K562 (cell line): Measurements from ENCODE around the gene TRIM65. TPM values are rescaled to one million over a fixed set of nuclear protein-coding genes. Genes with fewer than 3 reads are reported as not detected.

Experiments used
- BMI1 ChIP-seq: fragments of 150-350 bp; IDR thresholded peaks from 2 replicates; pipeline ENCODE4 v1.6.1; 2014; ENCODE audit warnings: low read length
- CBFA2T2 ChIP-seq: fragments of 450-650 bp; conservative IDR thresholded peaks from 2 replicates; pipeline ENCODE4 v1.6.1; 2017; ENCODE audit warnings: mild to moderate bottlenecking
- CHCHD3 ChIP-seq: fragments of 250-450 bp; sonication (Bioruptor Pico); IDR thresholded peaks from 2 replicates; pipeline ENCODE4 v2.1.2; 2022; ENCODE audit warnings: mild to moderate bottlenecking
- DEAF1 ChIP-seq: fragments of 450-650 bp; formaldehyde crosslinking; IDR thresholded peaks from 2 replicates; pipeline ENCODE4 v1.4.0; 2020; ENCODE audit warnings: mild to moderate bottlenecking, moderate library complexity
- DNMT1 ChIP-seq: fragments of 450-650 bp; IDR thresholded peaks from 2 replicates; pipeline ENCODE4 v1.6.1; 2016; ENCODE audit warnings: antibody characterized with exemption, mild to moderate bottlenecking
- E2F4 ChIP-seq: sonication (generic); formaldehyde crosslinking; IDR thresholded peaks from 2 replicates; pipeline ENCODE4 v1.8.0; 2022; ENCODE audit warnings: mild to moderate bottlenecking, low read depth, missing genetic modification reagents
- EHMT2 ChIP-seq: fragments of 450-650 bp; IDR thresholded peaks from 2 replicates; pipeline ENCODE4 v1.6.1; 2018; ENCODE audit warnings: antibody characterized with exemption
- FOXP4 ChIP-seq: sonication (generic); formaldehyde crosslinking; IDR thresholded peaks from 2 replicates; pipeline ENCODE4 v1.8.0; 2022; ENCODE audit warnings: mild to moderate bottlenecking, missing genetic modification reagents, borderline replicate concordance
- HDAC6 ChIP-seq: IDR thresholded peaks from 2 replicates; pipeline ENCODE4 v1.6.1; 2012; ENCODE audit warnings: low read depth, mild to moderate bottlenecking, control low read depth, inconsistent platforms, low read length, moderate library complexity
- NKRF ChIP-seq: fragments of 450-650 bp; IDR thresholded peaks from 2 replicates; pipeline ENCODE4 v1.6.1; 2016; ENCODE audit warnings: borderline replicate concordance
- NONO ChIP-seq, 2 experiments: fragments of 200-400 bp in 1 of 2; fragments of 450-650 bp in 1 of 2; formaldehyde crosslinking in 1 of 2; IDR thresholded peaks; 2 replicates each; pipeline ENCODE4 v1.6.1; 2017; ENCODE audit warnings: low read depth in 2 of 2, mild to moderate bottlenecking in 2 of 2, moderate library complexity in 2 of 2, low read length in 1 of 2
- PCBP2 ChIP-seq: fragments of 200-400 bp; formaldehyde crosslinking; IDR thresholded peaks from 2 replicates; pipeline ENCODE4 v1.6.1; 2018; ENCODE audit warnings: low read length, low read depth, mild to moderate bottlenecking, moderate library complexity; ENCODE audit not compliant: poor library complexity, severe bottlenecking
- PHF8 ChIP-seq: fragments of 200-600 bp; sonication (generic); IDR thresholded peaks from 2 replicates; pipeline ENCODE4 v1.6.1; 2012; ENCODE audit warnings: mixed run types, mild to moderate bottlenecking, inconsistent platforms, low read length, moderate library complexity, borderline replicate concordance
- SMARCE1 ChIP-seq: fragments of 450-650 bp; IDR thresholded peaks from 2 replicates; pipeline ENCODE4 v1.7.1; 2016; ENCODE audit warnings: mild to moderate bottlenecking
- SREBF2 ChIP-seq: sonication (generic); formaldehyde crosslinking; IDR thresholded peaks from 2 replicates; pipeline ENCODE4 v1.4.0; 2020; ENCODE audit warnings: mild to moderate bottlenecking, missing genetic modification reagents
- TCF7 ChIP-seq: sonication (generic); IDR thresholded peaks from 2 replicates; pipeline ENCODE4 v1.6.1; 2016; ENCODE audit warnings: antibody characterized with exemption, borderline replicate concordance
- ZFP1 ChIP-seq: fragments of 450-650 bp; formaldehyde crosslinking; IDR thresholded peaks from 2 replicates; pipeline ENCODE4 v1.4.0; 2020; ENCODE audit warnings: mild to moderate bottlenecking, mixed read lengths
- ZNF24 ChIP-seq: fragments of 450-650 bp; IDR thresholded peaks from 2 replicates; pipeline ENCODE4 v1.6.1; 2016
- ZNF263 ChIP-seq: sonication (generic); formaldehyde crosslinking; IDR thresholded peaks from 2 replicates; pipeline ENCODE4 v1.8.0; 2022; ENCODE audit warnings: mild to moderate bottlenecking, missing genetic modification reagents, borderline replicate concordance
- ZNF449 ChIP-seq: fragments of 250-450 bp; sonication (Bioruptor Pico); IDR thresholded peaks from 2 replicates; pipeline ENCODE4 v1.8.0; 2022; ENCODE audit warnings: moderate library complexity, mild to moderate bottlenecking, inconsistent platforms
- polyA plus RNA-seq, 8 experiments: library from polyadenylated mRNA; depleted of rRNA in 4 of 8; stranded (reverse) in 5 of 8; unstranded in 3 of 8; fragments of >200 nt; fragmentation: Nextera tagmentation in 2 of 8; fragmentation: Illumina TruSeq in 1 of 8; extraction: Ambion mirVana in 2 of 8; extraction: Trizol in 1 of 8; gene quantifications; 2 replicates each; pipeline versions ENCODE4 v1.2.1 to v1.2.3, GENCODE V29; 2011 to 2014; ENCODE audit warnings: inconsistent platforms in 1 of 8, missing spikeins in 1 of 8
- total RNA-seq, 7 experiments: library from RNA; depleted of rRNA in 6 of 7; stranded (reverse); fragments of >200 nt in 6 of 7; fragmentation: Illumina TruSeq in 2 of 7; extraction: Trizol in 2 of 7; gene quantifications; 2 replicates each; pipeline versions ENCODE4 v1.2.1 to v1.2.3, GENCODE V29; 2011 to 2021; ENCODE audit warnings: low replicate concordance in 1 of 7

The TRIM65 gene
- total and polyA plus RNA-seq, 9 of the 15 experiments (the other 6 are each of a cell fraction or from before 2014, with no cell fraction given) = 2.8 to 45.7 (median 22.9) TPM

- peak; percentile 66 for TF ChIP-seq DEAF1 (CRISPR knock-in tag)
- TF ChIP-seq NKRF = peak; percentile 73
- TF ChIP-seq PHF8 = peak; percentile 90
- TF ChIP-seq E2F4 (CRISPR knock-in tag) = no peak
- no peak for TF ChIP-seq SMARCE1
- TF ChIP-seq PCBP2 = no peak
- peak; percentile 86; the same call in 1 of the 2 replicates for TF ChIP-seq FOXP4 (CRISPR knock-in tag)
- peak; percentile 92 for TF ChIP-seq CBFA2T2
- TF ChIP-seq NONO (IDR thresholded peaks at IDR 0.05; ENCODE audit: low read depth in 2 of 2, low read length in 1 of 2) = 0 out of 4 replicates have a peak, but pooled peaks of 1 of the 2 experiments have one; percentile 44
- no peak for TF ChIP-seq SREBF2 (CRISPR knock-in tag)
- 0 out of 2 replicates have a peak, but pooled peaks have one; percentile 53 for TF ChIP-seq ZFP1 (CRISPR knock-in tag)
- no peak for TF ChIP-seq TCF7
- TF ChIP-seq HDAC6 = no peak
- peak; percentile 98 for TF ChIP-seq ZNF24
- TF ChIP-seq ZNF449 = 0 out of 2 replicates have a peak, but pooled peaks have one; percentile 39
- no peak for TF ChIP-seq DNMT1
- no peak for TF ChIP-seq BMI1
- TF ChIP-seq ZNF263 (CRISPR knock-in tag) = no peak
- TF ChIP-seq CHCHD3 (CRISPR knock-in tag) = no peak
- no peak for TF ChIP-seq EHMT2
Observed at GRCh38 chr17:75855310-75856061, 41.3 kb downstream of the TRIM65 start, which contains the start of gene WBP2 (continued).
